Measurements from ENCODE around the gene SEC14L1.

DNA sequence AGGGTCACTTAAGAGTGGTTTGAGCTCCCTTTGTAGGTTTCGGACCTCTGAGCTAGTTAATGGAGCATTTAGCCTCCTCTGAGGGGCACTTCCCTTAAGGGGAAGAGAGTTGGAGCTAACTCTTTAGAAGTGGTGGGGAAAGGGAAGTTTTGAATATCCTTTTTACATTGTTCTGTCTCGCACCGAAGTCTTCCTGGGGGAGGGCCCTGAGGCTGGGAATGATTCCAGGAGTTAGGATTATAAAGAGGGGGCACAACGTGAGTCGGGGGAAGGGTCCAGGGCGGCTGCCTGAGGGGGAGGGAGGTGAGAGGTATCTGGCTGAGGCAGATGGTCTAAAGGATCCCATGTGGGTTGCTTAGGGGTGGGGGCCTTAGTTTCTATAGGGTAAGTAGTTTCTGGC is 32.3 kb downstream of the SEC14L1 start:
- TF ChIP-seq CTCF (IDR thresholded peaks at IDR 0.05; ENCODE audit: low read length), result no peak
- TF ChIP-seq EZH2phosphoT487 (IDR thresholded peaks at IDR 0.05; ENCODE audit: low read length), result no peak
